A172 (cell line): ENCODE results near the gene HCK. TPM values are rescaled to one million over a fixed set of nuclear protein-coding genes. Genes with fewer than 3 reads are reported as not detected.

ENCODE experiments used
- DNase-seq: peaks from one replicate; pipeline ENCODE4 v3.0.0-alpha.2; 2015; ENCODE audit warnings: low spot score
- total RNA-seq: library from RNA; depleted of rRNA; stranded (reverse); fragments of >200 nt; shearing (Covaris generic); gene quantifications from 2 replicates; pipeline ENCODE4 v1.2.3, GENCODE V29; 2014

HCK gene
- total RNA-seq, 1 experiment from 2014 or later = not detected

GRCh38 chr20:32057656-32058184 is 5.7 kb downstream of the HCK start:
- no peak for DNase-seq

GRCh38 chr20:32059189-32059588 is 7.1 kb downstream of the HCK start:
- no peak for DNase-seq

GRCh38 chr20:32062776-32063170 is 10.7 kb downstream of the HCK start:
- no peak for DNase-seq

- DNase-seq = no peak
Measured at GRCh38 chr20:32063695-32064094, 11.7 kb downstream of the HCK start.

GRCh38 chr20:32064667-32065066 is 12.6 kb downstream of the HCK start:
- no peak for DNase-seq

GRCh38 chr20:32067234-32067821 is 15.3 kb downstream of the HCK start:
- peak; percentile 39 for DNase-seq

GRCh38 chr20:32068174-32068573 is 16.1 kb downstream of the HCK start:
- no peak for DNase-seq

- no peak for DNase-seq
Measured at GRCh38 chr20:32069711-32070110, 17.7 kb downstream of the HCK start.

GRCh38 chr20:32070282-32070681 is 18.2 kb downstream of the HCK start:
- DNase-seq = no peak

- no peak for DNase-seq
Measured at GRCh38 chr20:32070690-32071213, 18.7 kb downstream of the HCK start.

GRCh38 chr20:32071395-32072167 is 19.5 kb downstream of the HCK start:
- no peak for DNase-seq

GRCh38 chr20:32072168-32072750 is 20.2 kb downstream of the HCK start:
- DNase-seq = no peak

GRCh38 chr20:32075534-32075933 is 23.5 kb downstream of the HCK start:
- DNase-seq = no peak

- DNase-seq = no peak
Measured at GRCh38 chr20:32077190-32077589, 25.1 kb downstream of the HCK start.

- no peak for DNase-seq
Measured at GRCh38 chr20:32078322-32078721, 26.3 kb downstream of the HCK start.

GRCh38 chr20:32078791-32079190 is 26.7 kb downstream of the HCK start:
- DNase-seq = no peak

GRCh38 chr20:32079655-32080109 is 27.6 kb downstream of the HCK start:
- no peak for DNase-seq

GRCh38 chr20:32080783-32081182 is 28.7 kb downstream of the HCK start:
- DNase-seq = no peak

- DNase-seq = no peak
Measured at GRCh38 chr20:32083469-32083868, 31.4 kb downstream of the HCK start.

GRCh38 chr20:32087070-32087469 is 35.0 kb downstream of the HCK start:
- DNase-seq = no peak

- no peak for DNase-seq
Measured at GRCh38 chr20:32088759-32089158, 36.7 kb downstream of the HCK start.

GRCh38 chr20:32089637-32090362 is 37.8 kb downstream of the HCK start:
- no peak for DNase-seq
